NB4 (cell line): ENCODE data around the gene PPP1R3C.

Experiments
- DNase-seq: peaks from one replicate; pipeline ENCODE4 v3.0.0; 2010; ENCODE audit warnings: low read depth
- H3K4me3 ChIP-seq: one replicate; pipeline ENCODE4 v1.5.1; 2011; ENCODE audit warnings: mild to moderate bottlenecking, low read depth, low read length, moderate library complexity
- CTCF ChIP-seq: IDR thresholded peaks from one replicate; pipeline ENCODE4 v1.5.1; 2012; ENCODE audit warnings: low read depth, low read length
- MYC ChIP-seq: IDR thresholded peaks from 2 replicates; pipeline ENCODE4 v1.6.1; 2011; ENCODE audit warnings: low read depth, low read length
- POLR2A ChIP-seq: IDR thresholded peaks from 2 replicates; pipeline ENCODE4 v1.6.1; 2011; ENCODE audit warnings: mild to moderate bottlenecking; ENCODE audit not compliant: insufficient read length; ENCODE audit errors: extremely low read depth
- TF ChIP-seq, protein P1 (sequence below): IDR thresholded peaks from 2 replicates; pipeline ENCODE4 v1.6.1; 2011; ENCODE audit warnings: low read depth, low read length

PPP1R3C gene

DNA sequence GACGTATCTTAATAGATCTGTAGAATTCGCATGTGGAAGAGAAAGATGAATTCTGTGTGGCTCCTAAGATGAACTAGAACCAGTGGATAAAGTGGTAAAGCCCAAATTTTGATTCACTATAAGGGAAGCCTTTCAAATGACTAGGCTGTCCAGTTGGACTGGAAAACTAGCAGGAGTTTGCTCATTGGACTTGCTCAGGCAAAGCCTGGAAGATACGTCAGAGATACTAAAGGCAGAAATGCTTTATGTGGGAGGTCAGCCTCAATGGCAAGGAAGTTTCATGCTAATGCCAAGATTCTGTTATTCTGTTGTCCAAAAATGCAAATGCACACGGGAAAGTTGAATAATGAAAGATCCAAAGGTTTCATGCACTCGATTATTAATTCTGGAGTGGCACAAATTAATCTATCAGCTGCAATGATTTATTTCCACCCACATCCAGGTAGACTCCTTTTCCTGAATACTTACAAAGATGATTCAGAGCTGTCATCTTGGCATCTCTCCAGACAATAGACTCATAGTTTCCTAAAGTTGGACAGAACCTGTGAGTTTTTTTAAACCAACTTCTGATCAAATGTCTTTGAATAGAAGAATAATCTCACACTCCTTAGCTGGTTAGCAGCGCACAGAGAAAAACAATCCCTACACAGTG lies 20.5 kb upstream of the PPP1R3C start:
- TF ChIP-seq MYC, result no peak
- H3K4me3 ChIP-seq, result no peak overlapping the region
- DNase-seq, result no peak

- DNase-seq, result no peak
- no peak overlapping the region for H3K4me3 ChIP-seq
- TF ChIP-seq CTCF (no peak), POLR2A (no peak), MYC (no peak)
- TF ChIP-seq, protein P1, sequence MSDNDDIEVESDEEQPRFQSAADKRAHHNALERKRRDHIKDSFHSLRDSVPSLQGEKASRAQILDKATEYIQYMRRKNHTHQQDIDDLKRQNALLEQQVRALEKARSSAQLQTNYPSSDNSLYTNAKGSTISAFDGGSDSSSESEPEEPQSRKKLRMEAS, result no peak
Measured at GRCh38 chr10:91652364-91652763, 19.5 kb upstream of the PPP1R3C start.

DNA sequence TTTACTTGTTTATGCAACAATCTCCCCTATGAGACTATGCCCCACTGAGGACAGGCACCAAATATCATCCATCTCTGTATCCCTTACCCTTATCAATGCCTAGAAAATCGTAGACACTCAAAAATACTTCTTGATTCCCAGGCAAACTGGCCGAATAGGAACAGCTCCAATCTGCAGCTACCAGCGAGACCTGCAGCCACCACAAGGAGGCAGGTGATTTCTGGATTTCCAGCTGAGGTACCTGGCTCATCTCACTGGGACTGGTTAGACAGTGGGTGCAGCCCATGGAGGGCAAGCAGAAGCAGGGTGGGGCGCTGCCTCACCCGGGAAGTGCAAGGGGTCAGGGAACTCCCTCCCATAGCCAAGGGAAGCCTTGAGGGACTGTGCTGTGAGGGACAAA lies 10.8 kb upstream of the PPP1R3C start:
- TF ChIP-seq MYC (no peak), CTCF (no peak), POLR2A (no peak)
- TF ChIP-seq, protein P1, result no peak
- H3K4me3 ChIP-seq, result no peak overlapping the region
- no peak for DNase-seq

GRCh38 chr10:91642831-91643692 lies 10.2 kb upstream of the PPP1R3C start:
- H3K4me3 ChIP-seq, result no peak overlapping the region
- DNase-seq, result no peak
- TF ChIP-seq CTCF (no peak), MYC (no peak), POLR2A (no peak)
- TF ChIP-seq, protein P1, result no peak

DNA sequence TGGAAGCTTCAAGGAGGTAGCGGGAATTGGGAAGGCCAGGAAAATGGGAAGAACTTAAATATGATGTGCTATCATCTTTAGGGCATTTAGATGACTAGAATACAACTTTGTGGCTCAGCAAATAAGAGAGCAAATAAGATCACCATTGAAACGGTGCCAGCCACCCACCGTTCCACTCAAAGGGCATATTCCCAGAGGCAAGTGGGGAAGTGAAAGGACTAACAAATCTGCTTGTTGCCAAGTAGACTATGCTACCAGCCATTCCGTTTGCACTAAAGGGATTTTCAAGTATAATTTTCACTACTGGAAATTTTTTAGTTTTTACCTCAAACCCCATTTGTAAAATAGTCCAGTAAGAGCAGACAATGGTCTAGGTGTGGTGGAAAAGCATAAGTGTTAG lies 4.0 kb upstream of the PPP1R3C start:
- no peak overlapping the region for H3K4me3 ChIP-seq
- TF ChIP-seq POLR2A, result no peak
- no peak for TF ChIP-seq MYC
- no peak for TF ChIP-seq CTCF
- TF ChIP-seq, protein P1, result no peak
- no peak for DNase-seq
